Natural killer cell (primary cell): ENCODE data around the gene UMAD1. TPM values are rescaled to one million over a fixed set of nuclear protein-coding genes. Genes with fewer than 3 reads are reported as not detected.

Experiments used
- ATAC-seq, 3 donors: fragments of 150-1000 bp in 2 of 3; fragments of 200-7000 bp in 1 of 3; cut with Tn5 transposase; 1 replicate in 1 of 3; 2 replicates in 2 of 3; pipeline ENCODE4 v1.10.0; 2021; ENCODE audit warnings: mild to moderate bottlenecking in 2 of 3, moderate library complexity in 2 of 3
- DNase-seq, 2 donors: peaks; one replicate each; pipeline versions ENCODE4 v3.0.0 to v3.0.0-alpha.2; 2013 to 2021; ENCODE audit warnings: mixed read lengths in 1 of 2
- H3K27ac ChIP-seq: one replicate; pipeline ENCODE4 v1.5.1; 2013; ENCODE audit warnings: mild to moderate bottlenecking, low read length
- H3K27me3 ChIP-seq: one replicate; pipeline ENCODE4 v1.6.1; 2013; ENCODE audit warnings: low read length; ENCODE audit not compliant: control insufficient read depth, insufficient read depth
- H3K36me3 ChIP-seq: one replicate; pipeline ENCODE4 v1.6.1; 2013; ENCODE audit warnings: low read length; ENCODE audit not compliant: control insufficient read depth, insufficient read depth
- H3K4me1 ChIP-seq: one replicate; pipeline ENCODE4 v1.6.1; 2013; ENCODE audit warnings: low read length; ENCODE audit not compliant: control insufficient read depth, insufficient read depth
- H3K4me3 ChIP-seq: one replicate; pipeline ENCODE4 v1.5.1; 2013; ENCODE audit warnings: low read length
- H3K9me3 ChIP-seq: one replicate; pipeline ENCODE4 v1.6.1; 2013; ENCODE audit warnings: low read length; ENCODE audit not compliant: control insufficient read depth, insufficient read depth
- H3K27ac Mint-ChIP-seq, 2 donors: one replicate each; pipeline ENCODE4 v1.8.0; 2022; ENCODE audit warnings: mild to moderate bottlenecking in 2 of 2, mixed read lengths in 2 of 2, moderate library complexity in 1 of 2
- H3K27me3 Mint-ChIP-seq, 2 donors: one replicate each; pipeline ENCODE4 v1.8.0; 2022; ENCODE audit warnings: low read depth in 2 of 2, mixed read lengths in 2 of 2
- H3K36me3 Mint-ChIP-seq: one replicate; pipeline ENCODE4 v1.8.0; 2022; ENCODE audit warnings: mixed read lengths
- H3K4me1 Mint-ChIP-seq, 2 donors: one replicate each; pipeline ENCODE4 v1.8.0; 2022; ENCODE audit warnings: mixed read lengths in 2 of 2
- H3K4me3 Mint-ChIP-seq: one replicate; pipeline ENCODE4 v1.8.0; 2022; ENCODE audit warnings: mild to moderate bottlenecking, moderate library complexity, mixed read lengths
- H3K9me3 Mint-ChIP-seq, 2 donors: one replicate each; pipeline ENCODE4 v1.8.0; 2022; ENCODE audit warnings: mixed read lengths in 2 of 2
- CTCF ChIP-seq: fragments of 200-600 bp; IDR thresholded peaks from one replicate; pipeline ENCODE4 v1.8.0; 2022; ENCODE audit warnings: antibody characterized with exemption
- WGBS: methylation state at CpG from one replicate; pipeline ENCODE4 v1.1.7; 2013; ENCODE audit warnings: missing lambda C conversion rate; ENCODE audit not compliant: insufficient coverage; 5-methylcytosine and 5-hydroxymethylcytosine counted together
- intact Hi-C: fragments of 100-400 bp; cut with micrococcal nuclease; formaldehyde crosslinking; loops from one replicate; pipeline ENCODE4 v1.14.2; 2022
- total RNA-seq, 4 donors: library from RNA; stranded (reverse); fragments of 120-200 nt in 1 of 4; gene quantifications; one replicate each; pipeline versions ENCODE4 v1.2.3 to v1.2.4, GENCODE V29; 2013 to 2022

The UMAD1 gene
- total RNA-seq, 3 donors from 2014 or later (not counting 1 experiment from before 2014, with no cell fraction given), result 12.3 to 16.5 (median 14.6) TPM

- no peak overlapping the region for H3K4me3 Mint-ChIP-seq
- intact Hi-C loops, result no loop called here
- WGBS, result 100% methylated on average over 1 of the region's 1 CpG
- Histone ChIP-seq H3K4me3 (no peak overlapping the region), H3K27ac (no peak overlapping the region), H3K9me3 (no peaks in the 10 kb centered on the region), H3K27me3 (no peaks in the 10 kb centered on the region), H3K36me3 (no peaks in the 10 kb centered on the region), H3K4me1 (peaks cover 4% of the 10 kb centered on the region)
- no peaks in the 10 kb centered on the region for H3K9me3 Mint-ChIP-seq
- H3K36me3 Mint-ChIP-seq, result no peaks in the 10 kb centered on the region
- DNase-seq (no peak), ATAC-seq (no peak)
- no peak for TF ChIP-seq CTCF
- H3K4me1 Mint-ChIP-seq, result peaks cover 9 to 13% of the 10 kb centered on the region in 2 donors
- no peaks in the 10 kb centered on the region for H3K27me3 Mint-ChIP-seq
- no peak overlapping the region for H3K27ac Mint-ChIP-seq
Measured at GRCh38 chr7:7738177-7738576, 97.6 kb downstream of the UMAD1 start.

DNA sequence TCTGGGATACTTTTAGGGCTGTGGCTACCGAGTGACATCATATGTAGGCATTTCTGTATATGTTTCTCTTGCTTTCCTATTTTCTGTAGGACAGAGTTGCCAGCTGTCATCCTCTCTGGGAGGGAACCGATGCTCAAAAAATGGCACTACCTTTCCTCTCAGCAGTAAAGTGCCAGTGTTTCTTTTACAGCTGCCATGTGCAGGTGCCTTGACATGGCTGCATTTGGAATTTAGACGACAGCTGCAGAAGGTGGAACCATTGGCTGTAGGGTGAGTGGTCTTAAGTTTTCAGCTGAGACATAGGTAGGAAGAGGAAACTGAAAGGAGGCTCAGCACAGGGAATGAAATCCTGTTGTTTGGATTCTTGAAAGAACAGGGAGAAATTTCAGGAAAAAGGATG, 98.1 kb downstream of the UMAD1 start:
- H3K4me3 ChIP-seq, result no peak overlapping the region
- ATAC-seq (no peak), DNase-seq (no peak)
- Mint-ChIP-seq H3K4me3 (no peak overlapping the region), H3K4me1 (peaks cover 9 to 13% of the 10 kb centered on the region in 2 donors), H3K27ac (no peak overlapping the region), H3K27me3 (no peaks in the 10 kb centered on the region), H3K9me3 (no peaks in the 10 kb centered on the region), H3K36me3 (no peaks in the 10 kb centered on the region)
- no peak overlapping the region for H3K27ac ChIP-seq
- intact Hi-C loops, result no loop called here
- H3K9me3 ChIP-seq, result no peaks in the 10 kb centered on the region
- H3K4me1 ChIP-seq, result peaks cover 4% of the 10 kb centered on the region
- WGBS, result 90% methylated on average over 3 of the region's 3 CpGs
- H3K27me3 ChIP-seq, result no peaks in the 10 kb centered on the region
- TF ChIP-seq CTCF, result no peak
- H3K36me3 ChIP-seq, result no peaks in the 10 kb centered on the region

GRCh38 chr7:7739204-7740036, 98.9 kb downstream of the UMAD1 start:
- WGBS, result 71% methylated on average over 2 of the region's 4 CpGs
- DNase-seq, result no peak
- H3K4me1 ChIP-seq, result peaks cover 4% of the 10 kb centered on the region
- no peaks in the 10 kb centered on the region for H3K27me3 ChIP-seq
- no peak for TF ChIP-seq CTCF
- H3K36me3 ChIP-seq, result no peaks in the 10 kb centered on the region
- Mint-ChIP-seq H3K36me3 (no peaks in the 10 kb centered on the region), H3K27ac (peak overlapping the region in 1 of 2 donors; percentile 9), H3K27me3 (no peaks in the 10 kb centered on the region), H3K4me3 (no peak overlapping the region), H3K9me3 (no peaks in the 10 kb centered on the region), H3K4me1 (peaks cover 9 to 13% of the 10 kb centered on the region in 2 donors)
- no peak overlapping the region for H3K4me3 ChIP-seq
- H3K27ac ChIP-seq, result no peak overlapping the region
- no peaks in the 10 kb centered on the region for H3K9me3 ChIP-seq
- no peak for ATAC-seq
- intact Hi-C loops, result no loop called here

- no peak overlapping the region for H3K27ac Mint-ChIP-seq
- WGBS, result 100% methylated on average over 2 of the region's 2 CpGs
- no peak overlapping the region for H3K4me3 Mint-ChIP-seq
- H3K36me3 Mint-ChIP-seq, result no peaks in the 10 kb centered on the region
- H3K27ac ChIP-seq, result no peak overlapping the region
- TF ChIP-seq CTCF, result no peak
- no peaks in the 10 kb centered on the region for H3K27me3 Mint-ChIP-seq
- intact Hi-C loops, result no loop called here
- no peaks in the 10 kb centered on the region for H3K36me3 ChIP-seq
- ATAC-seq (no peak), DNase-seq (no peak)
- peaks cover 9 to 13% of the 10 kb centered on the region in 2 donors for H3K4me1 Mint-ChIP-seq
- no peaks in the 10 kb centered on the region for H3K9me3 Mint-ChIP-seq
- no peak overlapping the region for H3K4me3 ChIP-seq
- peaks cover 4% of the 10 kb centered on the region for H3K4me1 ChIP-seq
- no peaks in the 10 kb centered on the region for H3K9me3 ChIP-seq
- no peaks in the 10 kb centered on the region for H3K27me3 ChIP-seq
Measured at GRCh38 chr7:7740037-7740355, 99.4 kb downstream of the UMAD1 start.
